Measurements from ENCODE around the gene GLIS1. TPM values are rescaled to one million over a fixed set of nuclear protein-coding genes. Genes with fewer than 3 reads are reported as not detected.

The GLIS1 gene
- total RNA-seq, 1 experiment from 2014 or later = 1.2 TPM

GRCh38 chr1:53662169-53662568 lies 76.8 kb downstream of the GLIS1 start:
- Histone ChIP-seq H3K4me1 (replicated peaks) (peaks cover under 1% of the 10 kb centered on the region), H3K4me3 (no peak overlapping the region), H3K36me3 (no peaks in the 10 kb centered on the region), H3K27me3 (replicated peaks) (no peaks in the 10 kb centered on the region), H3K9me3 (replicated peaks) (no peaks in the 10 kb centered on the region), H3K27ac (no peak overlapping the region)
- DNase-seq (ENCODE audit: low read depth in 1 of 2, low spot score in 2 of 2) = no peak

GRCh38 chr1:53661496-53661895 lies 77.5 kb downstream of the GLIS1 start:
- no peak overlapping the region for H3K4me3 ChIP-seq
- no peak for DNase-seq (ENCODE audit: low read depth in 1 of 2, low spot score in 2 of 2)
- peaks cover 7% of the 10 kb centered on the region for H3K4me1 ChIP-seq (replicated peaks)
- no peak overlapping the region for H3K27ac ChIP-seq
- H3K27me3 ChIP-seq (replicated peaks) = no peaks in the 10 kb centered on the region
- no peaks in the 10 kb centered on the region for H3K9me3 ChIP-seq (replicated peaks)
- H3K36me3 ChIP-seq = no peaks in the 10 kb centered on the region

- H3K4me1 ChIP-seq (replicated peaks) = peaks cover 16% of the 10 kb centered on the region
- no peaks in the 10 kb centered on the region for H3K27me3 ChIP-seq (replicated peaks)
- no peaks in the 10 kb centered on the region for H3K36me3 ChIP-seq
- no peak for DNase-seq (ENCODE audit: low read depth in 1 of 2, low spot score in 2 of 2)
- H3K4me3 ChIP-seq = no peak overlapping the region
- no peak overlapping the region for H3K27ac ChIP-seq
- H3K9me3 ChIP-seq (replicated peaks) = no peaks in the 10 kb centered on the region
Observed at GRCh38 chr1:53660666-53661065, 78.3 kb downstream of the GLIS1 start.

GRCh38 chr1:53659436-53659835 lies 79.5 kb downstream of the GLIS1 start:
- Histone ChIP-seq H3K27ac (no peak overlapping the region), H3K27me3 (replicated peaks) (no peaks in the 10 kb centered on the region), H3K9me3 (replicated peaks) (no peaks in the 10 kb centered on the region), H3K4me3 (no peak overlapping the region), H3K4me1 (replicated peaks) (peaks cover 28% of the 10 kb centered on the region), H3K36me3 (no peaks in the 10 kb centered on the region)
- DNase-seq (ENCODE audit: low read depth in 1 of 2, low spot score in 2 of 2) = no peak

GRCh38 chr1:53658489-53659230 lies 80.3 kb downstream of the GLIS1 start:
- DNase-seq (ENCODE audit: low read depth in 1 of 2, low spot score in 2 of 2) = no peak
- no peaks in the 10 kb centered on the region for H3K36me3 ChIP-seq
- no peak overlapping the region for H3K4me3 ChIP-seq
- no peak overlapping the region for H3K27ac ChIP-seq
- peaks cover 31% of the 10 kb centered on the region for H3K4me1 ChIP-seq (replicated peaks)
- no peaks in the 10 kb centered on the region for H3K27me3 ChIP-seq (replicated peaks)
- no peaks in the 10 kb centered on the region for H3K9me3 ChIP-seq (replicated peaks)

GRCh38 chr1:53657891-53658396 lies 81.0 kb downstream of the GLIS1 start:
- Histone ChIP-seq H3K36me3 (no peaks in the 10 kb centered on the region), H3K27me3 (replicated peaks) (no peaks in the 10 kb centered on the region), H3K9me3 (replicated peaks) (no peaks in the 10 kb centered on the region), H3K4me1 (replicated peaks) (peaks cover 31% of the 10 kb centered on the region), H3K4me3 (no peak overlapping the region), H3K27ac (no peak overlapping the region)
- DNase-seq (ENCODE audit: low read depth in 1 of 2, low spot score in 2 of 2) = no peak

GRCh38 chr1:53657531-53657805 lies 81.5 kb downstream of the GLIS1 start:
- DNase-seq (ENCODE audit: low read depth in 1 of 2, low spot score in 2 of 2) = no peak
- H3K9me3 ChIP-seq (replicated peaks) = no peaks in the 10 kb centered on the region
- H3K4me1 ChIP-seq (replicated peaks) = peaks cover 31% of the 10 kb centered on the region
- no peak overlapping the region for H3K4me3 ChIP-seq
- no peak overlapping the region for H3K27ac ChIP-seq
- H3K27me3 ChIP-seq (replicated peaks) = no peaks in the 10 kb centered on the region
- no peaks in the 10 kb centered on the region for H3K36me3 ChIP-seq

- H3K27ac ChIP-seq = no peak overlapping the region
- H3K36me3 ChIP-seq = no peaks in the 10 kb centered on the region
- no peak for DNase-seq (ENCODE audit: low read depth in 1 of 2, low spot score in 2 of 2)
Observed at GRCh38 chr1:53656747-53657530, 82.0 kb downstream of the GLIS1 start.

GRCh38 chr1:53655931-53656746 lies 82.8 kb downstream of the GLIS1 start:
- H3K4me3 ChIP-seq = no peak overlapping the region
- peaks cover 31% of the 10 kb centered on the region for H3K4me1 ChIP-seq (replicated peaks)
- DNase-seq (ENCODE audit: low read depth in 1 of 2, low spot score in 2 of 2) = peak in 1 of 2 experiments; percentile 82
- H3K36me3 ChIP-seq = no peaks in the 10 kb centered on the region
- no peaks in the 10 kb centered on the region for H3K27me3 ChIP-seq (replicated peaks)
- no peaks in the 10 kb centered on the region for H3K9me3 ChIP-seq (replicated peaks)
- H3K27ac ChIP-seq = no peak overlapping the region

More at GRCh38 chr1:53656747-53657530, 82.0 kb downstream of the GLIS1 start:
- Histone ChIP-seq H3K4me3 (no peak overlapping the region), H3K4me1 (replicated peaks) (peaks cover 31% of the 10 kb centered on the region), H3K27me3 (replicated peaks) (no peaks in the 10 kb centered on the region), H3K9me3 (replicated peaks) (no peaks in the 10 kb centered on the region)

- peak in 1 of 2 experiments; percentile 42 for DNase-seq (ENCODE audit: low read depth in 1 of 2, low spot score in 2 of 2)
- Histone ChIP-seq H3K4me1 (replicated peaks) (peaks cover 31% of the 10 kb centered on the region), H3K4me3 (no peak overlapping the region), H3K9me3 (replicated peaks) (no peaks in the 10 kb centered on the region), H3K36me3 (no peaks in the 10 kb centered on the region), H3K27ac (no peak overlapping the region), H3K27me3 (replicated peaks) (no peaks in the 10 kb centered on the region)
Observed at GRCh38 chr1:53654216-53655210, 84.5 kb downstream of the GLIS1 start.

- Histone ChIP-seq H3K27ac (no peak overlapping the region), H3K4me1 (replicated peaks) (peaks cover 31% of the 10 kb centered on the region), H3K9me3 (replicated peaks) (no peaks in the 10 kb centered on the region), H3K27me3 (replicated peaks) (no peaks in the 10 kb centered on the region), H3K4me3 (no peak overlapping the region), H3K36me3 (no peaks in the 10 kb centered on the region)
- no peak for DNase-seq (ENCODE audit: low read depth in 1 of 2, low spot score in 2 of 2)
Observed at GRCh38 chr1:53653631-53654030, 85.3 kb downstream of the GLIS1 start.

- Histone ChIP-seq H3K4me3 (no peak overlapping the region), H3K27ac (no peak overlapping the region)
Observed at GRCh38 chr1:53653200-53653575, 85.8 kb downstream of the GLIS1 start.

More at GRCh38 chr1:53653200-53653575, 85.8 kb downstream of the GLIS1 start:
- Histone ChIP-seq H3K9me3 (replicated peaks) (no peaks in the 10 kb centered on the region), H3K4me1 (replicated peaks) (peaks cover 31% of the 10 kb centered on the region), H3K27me3 (replicated peaks) (no peaks in the 10 kb centered on the region), H3K36me3 (no peaks in the 10 kb centered on the region)
- DNase-seq (ENCODE audit: low read depth in 1 of 2, low spot score in 2 of 2) = no peak
